Trophoblast cell (in vitro differentiated cells and primary cell): ENCODE data around the gene PPP2R3A.

Experiments used
- DNase-seq, 2 donors: peaks; one replicate each; pipeline ENCODE4 v3.0.0-alpha.2; 2016
- H2AFZ ChIP-seq: 2 replicates; pipeline ENCODE4 v1.6.1; 2013; ENCODE audit warnings: low read length, moderate library complexity, mild to moderate bottlenecking; ENCODE audit not compliant: insufficient read depth, poor library complexity
- H2AK5ac ChIP-seq: 2 replicates; pipeline ENCODE4 v1.6.1; 2013; ENCODE audit warnings: mild to moderate bottlenecking, low read length
- H2BK120ac ChIP-seq: 2 replicates; pipeline ENCODE4 v1.6.1; 2013; ENCODE audit warnings: low read length, mild to moderate bottlenecking, moderate library complexity; ENCODE audit not compliant: insufficient read depth, poor library complexity
- H2BK12ac ChIP-seq: 2 replicates; pipeline ENCODE4 v1.6.1; 2013; ENCODE audit warnings: mild to moderate bottlenecking, low read length, moderate library complexity
- H2BK5ac ChIP-seq: 2 replicates; pipeline ENCODE4 v1.6.1; 2013; ENCODE audit warnings: low read length, low read depth, moderate library complexity, mild to moderate bottlenecking; ENCODE audit not compliant: poor library complexity
- H3K14ac ChIP-seq: 2 replicates; pipeline ENCODE4 v1.6.1; 2013; ENCODE audit warnings: mild to moderate bottlenecking, low read length
- H3K18ac ChIP-seq: 2 replicates; pipeline ENCODE4 v1.6.1; 2013; ENCODE audit warnings: mild to moderate bottlenecking, low read length
- H3K23ac ChIP-seq: 2 replicates; pipeline ENCODE4 v1.6.1; 2013; ENCODE audit warnings: low read length
- H3K27ac ChIP-seq: 2 replicates; pipeline ENCODE4 v1.5.1; 2013; ENCODE audit warnings: low read depth, mild to moderate bottlenecking, inconsistent platforms, low read length, moderate library complexity
- H3K27me3 ChIP-seq: 2 replicates; pipeline ENCODE4 v1.6.1; 2013; ENCODE audit warnings: inconsistent platforms, mild to moderate bottlenecking, low read length, moderate library complexity; ENCODE audit not compliant: insufficient read depth
- H3K36me3 ChIP-seq, 2 experiments: 1 replicate in 1 of 2; 2 replicates in 1 of 2; pipeline ENCODE4 v1.6.1; 2013; ENCODE audit warnings: low read length in 2 of 2, mild to moderate bottlenecking in 2 of 2, moderate library complexity in 1 of 2; ENCODE audit not compliant: insufficient read depth in 2 of 2, control insufficient read depth in 1 of 2
- H3K4ac ChIP-seq: 2 replicates; pipeline ENCODE4 v1.6.1; 2013; ENCODE audit warnings: low read depth, mild to moderate bottlenecking, low read length, moderate library complexity
- H3K4me1 ChIP-seq, 2 experiments: 1 replicate in 1 of 2; 2 replicates in 1 of 2; pipeline ENCODE4 v1.6.1; 2013; ENCODE audit warnings: low read length in 2 of 2, mild to moderate bottlenecking in 2 of 2, moderate library complexity in 1 of 2; ENCODE audit not compliant: insufficient read depth in 2 of 2, control insufficient read depth in 1 of 2
- H3K4me2 ChIP-seq: 2 replicates; pipeline ENCODE4 v1.6.1; 2013; ENCODE audit warnings: inconsistent platforms, mild to moderate bottlenecking, low read length, moderate library complexity
- H3K4me3 ChIP-seq: 2 replicates; pipeline ENCODE4 v1.5.1; 2013; ENCODE audit warnings: mild to moderate bottlenecking, low read depth, low read length, inconsistent platforms
- H3K79me1 ChIP-seq: one replicate; pipeline ENCODE4 v1.6.1; 2013; ENCODE audit warnings: low read length
- H3K79me2 ChIP-seq: 2 replicates; pipeline ENCODE4 v1.6.1; 2013; ENCODE audit warnings: low read length, mild to moderate bottlenecking; ENCODE audit not compliant: control insufficient read depth, insufficient read depth, poor library complexity
- H3K9ac ChIP-seq: 2 replicates; pipeline ENCODE4 v1.6.1; 2013; ENCODE audit warnings: mild to moderate bottlenecking, low read length
- H3K9me3 ChIP-seq: 2 replicates; pipeline ENCODE4 v1.6.1; 2013; ENCODE audit warnings: low read depth, mild to moderate bottlenecking, control low read depth, inconsistent platforms, low read length; ENCODE audit not compliant: insufficient read depth
- H4K12ac ChIP-seq: 2 replicates; pipeline ENCODE4 v1.6.1; 2013; ENCODE audit warnings: low read depth, mild to moderate bottlenecking, low read length, moderate library complexity
- H4K8ac ChIP-seq: 2 replicates; pipeline ENCODE4 v1.6.1; 2013; ENCODE audit warnings: low read depth, mild to moderate bottlenecking, low read length, moderate library complexity
- H4K91ac ChIP-seq: one replicate; pipeline ENCODE4 v1.6.1; 2013; ENCODE audit warnings: low read depth, mild to moderate bottlenecking, low read length, moderate library complexity
- WGBS: extraction: QIAGEN DNeasy Blood & Tissue Kit; methylation state at CpG from one replicate; pipeline ENCODE4 v1.1.7; 2013; ENCODE audit warnings: missing lambda C conversion rate; ENCODE audit not compliant: insufficient read length, insufficient coverage; ENCODE audit errors: extremely low coverage; 5-methylcytosine and 5-hydroxymethylcytosine counted together

Gene PPP2R3A

GRCh38 chr3:136048068-136048467 is 82.5 kb downstream of the PPP2R3A start:
- Histone ChIP-seq H3K79me2 (no peaks in the 10 kb centered on the region), H2BK5ac (no peak overlapping the region), H3K36me3 (peaks cover 19 to 20% of the 10 kb centered on the region in 2 experiments), H3K79me1 (no peaks in the 10 kb centered on the region), H2AFZ (no peak overlapping the region), H2AK5ac (no peak overlapping the region), H3K14ac (no peak overlapping the region), H3K9me3 (no peaks in the 10 kb centered on the region), H3K4me2 (no peak overlapping the region), H3K27ac (no peak overlapping the region), H4K12ac (no peak overlapping the region), H3K27me3 (no peaks in the 10 kb centered on the region), H3K18ac (no peak overlapping the region), H2BK12ac (peak overlapping the region; percentile 40), H4K8ac (peak overlapping the region; percentile 38), H3K9ac (no peak overlapping the region), H3K23ac (no peak overlapping the region), H3K4me1 (no peaks in the 10 kb centered on the region), H3K4me3 (no peak overlapping the region), H4K91ac (no peak overlapping the region), H3K4ac (no peak overlapping the region), H2BK120ac (no peak overlapping the region)
- no CpG with 5 or more reads among the region's 7 CpGs for WGBS
- no peak for DNase-seq

- Histone ChIP-seq H2BK120ac (no peak overlapping the region), H3K4me1 (no peaks in the 10 kb centered on the region), H2AFZ (no peak overlapping the region), H3K18ac (no peak overlapping the region), H3K23ac (no peak overlapping the region), H3K79me1 (no peaks in the 10 kb centered on the region), H3K9me3 (no peaks in the 10 kb centered on the region), H3K14ac (no peak overlapping the region), H3K79me2 (no peaks in the 10 kb centered on the region), H3K4me2 (no peak overlapping the region), H4K8ac (no peak overlapping the region), H2BK12ac (no peak overlapping the region), H3K27me3 (no peaks in the 10 kb centered on the region), H3K9ac (no peak overlapping the region), H3K27ac (no peak overlapping the region), H2BK5ac (no peak overlapping the region), H2AK5ac (no peak overlapping the region), H3K36me3 (peaks cover 12% of the 10 kb centered on the region in 2 experiments), H4K91ac (no peak overlapping the region), H3K4me3 (no peak overlapping the region), H3K4ac (no peak overlapping the region), H4K12ac (no peak overlapping the region)
- no peak for DNase-seq
- WGBS, result no CpG with 5 or more reads among the region's 6 CpGs
Measured at GRCh38 chr3:136050250-136050649, 84.7 kb downstream of the PPP2R3A start.

- H2BK12ac ChIP-seq, result no peak overlapping the region
- no peak overlapping the region for H2BK120ac ChIP-seq
- H4K8ac ChIP-seq, result no peak overlapping the region
- no peak overlapping the region for H3K18ac ChIP-seq
- WGBS, result no CpG with 5 or more reads among the region's 4 CpGs
- no peaks in the 10 kb centered on the region for H3K79me1 ChIP-seq
- no peaks in the 10 kb centered on the region for H3K27me3 ChIP-seq
- H3K4me1 ChIP-seq, result no peaks in the 10 kb centered on the region
- no peak overlapping the region for H2BK5ac ChIP-seq
- no peak overlapping the region for H2AK5ac ChIP-seq
- H2AFZ ChIP-seq, result no peak overlapping the region
- H3K27ac ChIP-seq, result no peak overlapping the region
- no peak overlapping the region for H3K4me3 ChIP-seq
- no peak overlapping the region for H4K12ac ChIP-seq
- H3K4ac ChIP-seq, result no peak overlapping the region
- DNase-seq, result no peak
- H4K91ac ChIP-seq, result no peak overlapping the region
- no peak overlapping the region for H3K4me2 ChIP-seq
- no peak overlapping the region for H3K9ac ChIP-seq
- H3K23ac ChIP-seq, result no peak overlapping the region
- no peak overlapping the region for H3K14ac ChIP-seq
- no peaks in the 10 kb centered on the region for H3K9me3 ChIP-seq
- peaks cover 1 to 6% of the 10 kb centered on the region in 2 experiments for H3K36me3 ChIP-seq
- H3K79me2 ChIP-seq, result no peaks in the 10 kb centered on the region
Measured at GRCh38 chr3:136055491-136055890, 90.0 kb downstream of the PPP2R3A start.

- H3K14ac ChIP-seq, result no peak overlapping the region
- H3K4me3 ChIP-seq, result no peak overlapping the region
- H3K27me3 ChIP-seq, result no peaks in the 10 kb centered on the region
- H3K18ac ChIP-seq, result no peak overlapping the region
- H3K9ac ChIP-seq, result no peak overlapping the region
- H2AK5ac ChIP-seq, result no peak overlapping the region
- H3K27ac ChIP-seq, result no peak overlapping the region
- peaks cover 0 to 2% of the 10 kb centered on the region in 2 experiments for H3K36me3 ChIP-seq
- no peak overlapping the region for H3K23ac ChIP-seq
- no peak overlapping the region for H3K4ac ChIP-seq
- H2BK5ac ChIP-seq, result no peak overlapping the region
- no peak overlapping the region for H4K12ac ChIP-seq
- no peak for DNase-seq
- no peak overlapping the region for H3K4me2 ChIP-seq
- no peaks in the 10 kb centered on the region for H3K9me3 ChIP-seq
- H2AFZ ChIP-seq, result no peak overlapping the region
- no peak overlapping the region for H2BK12ac ChIP-seq
- no peak overlapping the region for H2BK120ac ChIP-seq
- H4K8ac ChIP-seq, result no peak overlapping the region
- peaks cover 4 to 6% of the 10 kb centered on the region in 2 experiments for H3K4me1 ChIP-seq
- no peak overlapping the region for H4K91ac ChIP-seq
- H3K79me1 ChIP-seq, result peaks cover 5% of the 10 kb centered on the region
- no peaks in the 10 kb centered on the region for H3K79me2 ChIP-seq
- no CpG with 5 or more reads among the region's 2 CpGs for WGBS
Measured at GRCh38 chr3:136067211-136067610, 101.7 kb downstream of the PPP2R3A start.
